ENCODE results near the gene ARPP21. TPM values are rescaled to one million over a fixed set of nuclear protein-coding genes. Genes with fewer than 3 reads are reported as not detected.

Gene ARPP21
- polyA plus RNA-seq, 1 experiment, result not detected

DNA sequence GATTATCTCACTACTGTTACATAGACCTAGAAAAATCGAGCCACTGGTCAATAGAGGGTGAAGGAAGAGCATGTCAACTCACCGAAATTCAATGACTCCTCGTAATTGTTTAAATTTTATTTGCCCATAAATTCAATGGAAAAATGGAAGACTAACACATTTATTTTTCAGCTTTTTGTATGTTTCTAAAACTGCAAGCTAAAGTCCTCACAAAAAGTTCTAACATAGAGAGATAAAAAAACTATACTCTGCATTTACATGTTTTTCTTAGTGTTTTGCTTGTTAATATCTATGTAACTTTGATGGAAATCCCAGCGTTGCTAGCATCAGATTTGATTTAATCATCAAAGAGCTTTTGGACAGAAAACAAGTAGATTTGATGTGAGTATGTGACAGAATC is 6.8 kb downstream of the ARPP21 start:
- DNase-seq (ENCODE audit: low read depth, low spot score), result no peak
- no peaks in the 10 kb centered on the region for H3K27me3 ChIP-seq (ENCODE audit: control insufficient read depth, insufficient read depth, low read length)
- ChIA-PET POLR2A (no interaction called here), CTCF (no interaction called here)
- no peak overlapping the region for H3K27ac ChIP-seq (ENCODE audit: low read depth, low read length)
- TF ChIP-seq, protein P1, sequence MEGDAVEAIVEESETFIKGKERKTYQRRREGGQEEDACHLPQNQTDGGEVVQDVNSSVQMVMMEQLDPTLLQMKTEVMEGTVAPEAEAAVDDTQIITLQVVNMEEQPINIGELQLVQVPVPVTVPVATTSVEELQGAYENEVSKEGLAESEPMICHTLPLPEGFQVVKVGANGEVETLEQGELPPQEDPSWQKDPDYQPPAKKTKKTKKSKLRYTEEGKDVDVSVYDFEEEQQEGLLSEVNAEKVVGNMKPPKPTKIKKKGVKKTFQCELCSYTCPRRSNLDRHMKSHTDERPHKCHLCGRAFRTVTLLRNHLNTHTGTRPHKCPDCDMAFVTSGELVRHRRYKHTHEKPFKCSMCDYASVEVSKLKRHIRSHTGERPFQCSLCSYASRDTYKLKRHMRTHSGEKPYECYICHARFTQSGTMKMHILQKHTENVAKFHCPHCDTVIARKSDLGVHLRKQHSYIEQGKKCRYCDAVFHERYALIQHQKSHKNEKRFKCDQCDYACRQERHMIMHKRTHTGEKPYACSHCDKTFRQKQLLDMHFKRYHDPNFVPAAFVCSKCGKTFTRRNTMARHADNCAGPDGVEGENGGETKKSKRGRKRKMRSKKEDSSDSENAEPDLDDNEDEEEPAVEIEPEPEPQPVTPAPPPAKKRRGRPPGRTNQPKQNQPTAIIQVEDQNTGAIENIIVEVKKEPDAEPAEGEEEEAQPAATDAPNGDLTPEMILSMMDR (IDR thresholded peaks at IDR 0.05; ENCODE audit: low read depth, low read length), result no peak
- H3K9me3 ChIP-seq (ENCODE audit: control insufficient read depth, insufficient read depth, low read length), result no peaks in the 10 kb centered on the region
- no peak overlapping the region for H3K4me3 ChIP-seq (ENCODE audit: low read depth, low read length)

DNA sequence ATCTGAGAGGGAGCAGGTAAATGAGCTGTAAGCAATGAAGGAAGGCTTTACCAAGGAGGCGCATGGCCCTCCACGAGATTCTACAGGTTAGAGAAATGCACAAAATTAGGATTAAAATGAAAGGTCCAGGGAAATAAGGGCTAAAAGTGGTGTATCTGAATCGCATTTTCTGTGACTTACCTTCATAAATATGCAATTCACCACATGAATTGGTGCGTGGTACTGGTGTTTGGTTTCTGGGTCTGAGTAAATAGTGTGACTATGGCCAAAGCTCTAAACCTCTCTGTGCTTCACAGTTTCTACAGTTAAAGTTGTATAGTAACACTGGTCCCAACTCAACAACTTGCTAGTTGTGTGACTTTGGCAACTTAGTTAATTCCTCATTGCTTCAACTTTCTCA is 8.1 kb downstream of the ARPP21 start:
- H3K9me3 ChIP-seq (ENCODE audit: control insufficient read depth, insufficient read depth, low read length), result no peaks in the 10 kb centered on the region
- ChIA-PET CTCF (no interaction called here), POLR2A (no interaction called here)
- H3K27ac ChIP-seq (ENCODE audit: low read depth, low read length), result no peak overlapping the region
- no peak for DNase-seq (ENCODE audit: low read depth, low spot score)
- no peak overlapping the region for H3K4me3 ChIP-seq (ENCODE audit: low read depth, low read length)
- H3K27me3 ChIP-seq (ENCODE audit: control insufficient read depth, insufficient read depth, low read length), result no peaks in the 10 kb centered on the region
- TF ChIP-seq, protein P1 (IDR thresholded peaks at IDR 0.05; ENCODE audit: low read depth, low read length), result no peak

DNA sequence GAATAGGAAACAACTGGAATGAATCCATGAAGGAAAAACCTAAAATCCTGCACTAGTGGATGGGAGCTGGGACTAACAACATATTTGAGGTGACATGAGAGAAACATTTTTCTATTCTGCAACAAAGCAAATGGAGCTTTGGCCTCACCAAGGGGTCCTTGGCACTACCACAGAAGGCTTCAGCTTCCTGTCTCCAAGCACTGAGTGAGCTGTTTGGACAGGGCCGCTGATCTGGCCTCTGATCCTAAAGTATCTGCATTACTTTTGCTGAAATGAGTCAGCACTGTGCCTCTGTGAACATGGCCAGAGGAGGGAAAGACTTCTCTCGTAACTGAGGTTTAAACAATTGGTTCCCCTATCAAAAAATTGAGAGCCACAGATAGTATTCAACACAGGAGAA is 9.0 kb downstream of the ARPP21 start:
- Histone ChIP-seq H3K27me3 (ENCODE audit: control insufficient read depth, insufficient read depth, low read length) (no peaks in the 10 kb centered on the region), H3K4me3 (ENCODE audit: low read depth, low read length) (no peak overlapping the region), H3K9me3 (ENCODE audit: control insufficient read depth, insufficient read depth, low read length) (no peaks in the 10 kb centered on the region), H3K27ac (ENCODE audit: low read depth, low read length) (no peak overlapping the region)
- TF ChIP-seq, protein P1 (IDR thresholded peaks at IDR 0.05; ENCODE audit: low read depth, low read length), result no peak
- CTCF ChIA-PET, result no interaction called here
- DNase-seq (ENCODE audit: low read depth, low spot score), result no peak
- POLR2A ChIA-PET, result no interaction called here

DNA sequence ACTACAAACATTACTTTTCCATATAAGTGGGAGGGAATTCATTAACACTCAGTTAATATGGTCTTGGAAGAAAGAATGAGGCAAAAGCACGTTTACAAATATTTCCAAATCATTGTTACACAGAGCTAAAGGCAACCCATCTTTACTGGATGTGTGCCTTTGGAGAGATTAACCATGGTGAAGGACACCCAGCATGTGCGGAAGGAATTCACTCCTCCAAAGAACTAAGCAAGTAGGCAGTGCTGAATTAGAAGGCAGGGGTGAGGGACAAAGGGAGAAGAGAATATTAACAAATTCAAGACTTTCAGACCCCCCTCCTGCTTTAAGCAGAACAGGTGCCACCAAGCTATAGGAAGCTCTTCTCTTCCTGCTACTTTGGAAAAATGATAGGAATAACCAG is 10.1 kb downstream of the ARPP21 start:
- no peak for DNase-seq (ENCODE audit: low read depth, low spot score)
- Histone ChIP-seq H3K9me3 (ENCODE audit: control insufficient read depth, insufficient read depth, low read length) (no peaks in the 10 kb centered on the region), H3K4me3 (ENCODE audit: low read depth, low read length) (no peak overlapping the region), H3K27ac (ENCODE audit: low read depth, low read length) (no peak overlapping the region), H3K27me3 (ENCODE audit: control insufficient read depth, insufficient read depth, low read length) (no peaks in the 10 kb centered on the region)
- CTCF ChIA-PET, result no interaction called here
- POLR2A ChIA-PET, result no interaction called here
- TF ChIP-seq, protein P1 (IDR thresholded peaks at IDR 0.05; ENCODE audit: low read depth, low read length), result no peak

DNA sequence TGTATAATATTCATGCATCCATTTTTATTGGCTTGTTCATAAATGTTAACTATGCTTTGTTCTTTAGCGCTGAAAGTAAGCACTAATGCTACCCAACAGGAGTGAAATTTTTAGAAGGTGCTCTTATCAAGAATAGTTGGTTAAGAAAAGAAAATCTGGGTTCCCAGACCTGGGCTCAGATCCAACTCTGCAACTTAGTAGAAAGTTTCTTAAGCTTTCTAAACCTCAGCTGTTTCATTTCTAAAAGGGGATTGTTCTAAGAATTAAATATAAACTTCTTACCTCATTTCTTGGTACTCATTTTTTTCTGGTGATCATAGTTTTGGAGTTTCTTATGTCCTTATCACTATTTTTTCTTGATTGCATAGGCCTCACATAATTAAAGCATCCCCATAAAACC is 12.1 kb downstream of the ARPP21 start:
- CTCF ChIA-PET, result no interaction called here
- H3K4me3 ChIP-seq (ENCODE audit: low read depth, low read length), result no peak overlapping the region

More for the DNA sequence above, 12.1 kb downstream of the ARPP21 start:
- no peak for DNase-seq (ENCODE audit: low read depth, low spot score)
- TF ChIP-seq, protein P1 (IDR thresholded peaks at IDR 0.05; ENCODE audit: low read depth, low read length), result no peak
- POLR2A ChIA-PET, result no interaction called here
- Histone ChIP-seq H3K27me3 (ENCODE audit: control insufficient read depth, insufficient read depth, low read length) (no peaks in the 10 kb centered on the region), H3K9me3 (ENCODE audit: control insufficient read depth, insufficient read depth, low read length) (no peaks in the 10 kb centered on the region), H3K27ac (ENCODE audit: low read depth, low read length) (no peak overlapping the region)
